ENCODE results near the gene SPATC1L. TPM values are rescaled to one million over a fixed set of nuclear protein-coding genes. Genes with fewer than 3 reads are reported as not detected.

Gene SPATC1L
- total RNA-seq, 2 experiments from 2014 or later: 4.7 to 8.3 TPM

- H2AFZ ChIP-seq (ENCODE audit: low read length): no peak overlapping the region
- no peaks in the 10 kb centered on the region for H4K20me1 ChIP-seq (ENCODE audit: insufficient read depth, low read length)
- CTCF ChIA-PET (ENCODE audit: unreplicated experiment): no interaction called here
- H3K9me3 ChIP-seq (ENCODE audit: low read length): no peaks in the 10 kb centered on the region
- no peak overlapping the region for H3K27ac ChIP-seq (ENCODE audit: low read depth, low read length, poor library complexity, severe bottlenecking)
- no peaks in the 10 kb centered on the region for H3K79me2 ChIP-seq (ENCODE audit: insufficient read depth, low read depth, low read length)
- H3K9me2 ChIP-seq (ENCODE audit: insufficient read depth, low read length): no peaks in the 10 kb centered on the region
- H3K4me3 ChIP-seq (ENCODE audit: low read depth, low read length, poor library complexity, severe bottlenecking): no peak overlapping the region
- DNase-seq (ENCODE audit: low spot score): peak; percentile 24
- POLR2A ChIA-PET: interaction anchor here (0.6 kb wide), 1 partner anchor 10 kb away, joined by 7 read pairs; no protein-coding TSS in a partner anchor
- intact Hi-C loops (cut with micrococcal nuclease; ENCODE audit: unreplicated experiment): no loop called here
- no peak overlapping the region for H3K4me2 ChIP-seq (ENCODE audit: low read length)
- no peak for TF ChIP-seq EZH2phosphoT487 (IDR thresholded peaks at IDR 0.05; ENCODE audit: borderline replicate concordance, low read depth, low read length)
- TF ChIP-seq, protein P1, sequence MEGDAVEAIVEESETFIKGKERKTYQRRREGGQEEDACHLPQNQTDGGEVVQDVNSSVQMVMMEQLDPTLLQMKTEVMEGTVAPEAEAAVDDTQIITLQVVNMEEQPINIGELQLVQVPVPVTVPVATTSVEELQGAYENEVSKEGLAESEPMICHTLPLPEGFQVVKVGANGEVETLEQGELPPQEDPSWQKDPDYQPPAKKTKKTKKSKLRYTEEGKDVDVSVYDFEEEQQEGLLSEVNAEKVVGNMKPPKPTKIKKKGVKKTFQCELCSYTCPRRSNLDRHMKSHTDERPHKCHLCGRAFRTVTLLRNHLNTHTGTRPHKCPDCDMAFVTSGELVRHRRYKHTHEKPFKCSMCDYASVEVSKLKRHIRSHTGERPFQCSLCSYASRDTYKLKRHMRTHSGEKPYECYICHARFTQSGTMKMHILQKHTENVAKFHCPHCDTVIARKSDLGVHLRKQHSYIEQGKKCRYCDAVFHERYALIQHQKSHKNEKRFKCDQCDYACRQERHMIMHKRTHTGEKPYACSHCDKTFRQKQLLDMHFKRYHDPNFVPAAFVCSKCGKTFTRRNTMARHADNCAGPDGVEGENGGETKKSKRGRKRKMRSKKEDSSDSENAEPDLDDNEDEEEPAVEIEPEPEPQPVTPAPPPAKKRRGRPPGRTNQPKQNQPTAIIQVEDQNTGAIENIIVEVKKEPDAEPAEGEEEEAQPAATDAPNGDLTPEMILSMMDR (conservative IDR thresholded peaks at IDR 0.05; ENCODE audit: low read length): no peak
- H3K4me1 ChIP-seq (ENCODE audit: insufficient read depth, low read length, poor library complexity, severe bottlenecking): peaks cover 3% of the 10 kb centered on the region
- peaks cover 35% of the 10 kb centered on the region; the same call in 1 of the 2 replicates for H3K36me3 ChIP-seq (ENCODE audit: insufficient read depth, low read length)
- no TSS peak for BruUV-seq (replicated peaks)
Measured at GRCh38 chr21:46207006-46207919, 23.0 kb upstream of the SPATC1L start.

GRCh38 chr21:46206163-46207005, 22.1 kb upstream of the SPATC1L start:
- Histone ChIP-seq H3K4me2 (ENCODE audit: low read length) (no peak overlapping the region), H4K20me1 (ENCODE audit: insufficient read depth, low read length) (no peaks in the 10 kb centered on the region), H3K9me3 (ENCODE audit: low read length) (no peaks in the 10 kb centered on the region), H3K36me3 (ENCODE audit: insufficient read depth, low read length) (peaks cover 35% of the 10 kb centered on the region; the same call in 1 of the 2 replicates), H3K27ac (ENCODE audit: low read depth, low read length, poor library complexity, severe bottlenecking) (no peak overlapping the region), H3K79me2 (ENCODE audit: insufficient read depth, low read depth, low read length) (no peaks in the 10 kb centered on the region), H3K9me2 (ENCODE audit: insufficient read depth, low read length) (no peaks in the 10 kb centered on the region), H2AFZ (ENCODE audit: low read length) (no peak overlapping the region), H3K4me1 (ENCODE audit: insufficient read depth, low read length, poor library complexity, severe bottlenecking) (peaks cover 3% of the 10 kb centered on the region), H3K4me3 (ENCODE audit: low read depth, low read length, poor library complexity, severe bottlenecking) (no peak overlapping the region)
- no TSS peak for BruUV-seq (replicated peaks)
- intact Hi-C loops (cut with micrococcal nuclease; ENCODE audit: unreplicated experiment): no loop called here
- ChIA-PET POLR2A (no interaction called here), CTCF (ENCODE audit: unreplicated experiment) (no interaction called here)
- DNase-seq (ENCODE audit: low spot score): no peak
- TF ChIP-seq, protein P1 (conservative IDR thresholded peaks at IDR 0.05; ENCODE audit: low read length): no peak
- no peak for TF ChIP-seq EZH2phosphoT487 (IDR thresholded peaks at IDR 0.05; ENCODE audit: borderline replicate concordance, low read depth, low read length)

All from OCI-LY7 (cell line).